NCI-H1694 treated with DMSO at 0.1 percent for 48 hours (cell line): ENCODE measurements around the gene TEX38.
"Not testable (repeated sequence)": the region's sequence is repeated elsewhere in the genome, so short reads cannot be mapped to it uniquely, and the experiment has no call there.

Experiments used
- DNase-seq: peaks from one replicate; lab custom pipeline; 2025; lab: John Stamatoyannopoulos, UW

Gene TEX38

DNA sequence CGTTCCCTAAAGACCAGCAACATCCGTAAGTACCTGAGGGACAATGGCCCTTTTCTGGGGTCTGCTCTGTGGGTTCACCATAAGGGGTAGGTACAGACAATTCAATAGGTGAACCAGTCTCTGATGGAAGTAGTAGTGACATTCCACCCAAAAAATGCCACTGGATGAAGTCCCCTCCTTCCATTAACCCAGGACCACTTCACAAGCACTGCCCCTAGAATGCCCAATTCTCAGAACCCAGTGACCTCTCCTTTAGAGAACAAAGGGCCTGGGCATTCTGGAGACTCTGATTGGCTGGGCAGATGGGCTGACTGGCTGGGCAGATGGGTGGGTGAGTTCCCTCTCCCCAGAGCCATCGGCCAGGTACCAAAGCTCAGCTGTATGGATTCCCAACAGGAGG lies at the start of gene TEX38:
Gene TEX38 (plus strand): TSS at position 301 of the 400 bp plus-strand sequence. CDS start 81 bp downstream, at position 382.
- DNase-seq = no peak

GRCh38 chr1:46621930-46622329 lies 49.7 kb upstream of the TEX38 start:
- DNase-seq = no peak

- DNase-seq = peak; percentile 61
These were observed 49.3 kb upstream of the TEX38 start for GRCh38 chr1:46622344-46622743.

DNA sequence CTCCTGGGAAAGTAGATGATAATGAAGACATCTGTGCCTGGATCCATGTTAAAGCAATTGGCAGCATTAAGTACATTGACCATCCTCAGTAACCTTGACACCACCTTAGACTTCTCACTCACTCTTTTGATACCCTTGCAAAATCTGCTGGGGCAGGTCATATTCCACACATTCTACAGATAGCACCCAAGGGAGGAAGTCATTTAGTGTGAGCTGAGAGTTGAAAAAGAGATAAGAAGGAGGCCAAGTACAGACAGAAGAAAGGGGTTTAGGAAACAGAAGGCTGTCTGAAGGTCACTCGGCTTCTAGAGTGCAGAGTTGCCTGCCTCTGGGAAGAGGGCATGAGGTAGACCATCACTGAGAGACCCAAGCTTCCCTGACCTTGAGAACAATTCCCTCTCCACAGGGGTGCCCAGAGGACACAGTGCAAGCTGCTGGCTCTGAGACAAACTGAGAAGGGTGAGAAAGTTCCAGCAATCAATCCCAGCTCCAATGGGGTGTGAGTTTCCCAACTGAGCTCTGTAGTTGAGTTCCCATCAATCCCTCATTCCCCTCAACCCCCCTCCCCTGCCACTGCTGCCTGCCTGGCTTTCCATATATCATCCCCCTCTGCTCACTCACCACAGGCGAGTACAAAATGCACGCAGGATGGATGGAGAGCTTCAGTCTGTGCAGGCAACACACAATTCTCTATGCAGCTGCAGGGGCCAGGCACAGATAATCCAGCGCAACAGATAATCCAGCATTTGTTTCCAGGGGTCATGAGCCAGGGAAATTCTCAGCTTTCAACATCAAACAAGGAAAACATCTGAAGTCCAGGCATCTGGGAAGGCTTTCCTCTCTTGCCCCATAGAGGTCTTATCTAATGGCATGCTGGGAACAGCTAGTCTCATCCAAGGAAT lies 47.7 kb upstream of the TEX38 start:
- no peak for DNase-seq

DNA sequence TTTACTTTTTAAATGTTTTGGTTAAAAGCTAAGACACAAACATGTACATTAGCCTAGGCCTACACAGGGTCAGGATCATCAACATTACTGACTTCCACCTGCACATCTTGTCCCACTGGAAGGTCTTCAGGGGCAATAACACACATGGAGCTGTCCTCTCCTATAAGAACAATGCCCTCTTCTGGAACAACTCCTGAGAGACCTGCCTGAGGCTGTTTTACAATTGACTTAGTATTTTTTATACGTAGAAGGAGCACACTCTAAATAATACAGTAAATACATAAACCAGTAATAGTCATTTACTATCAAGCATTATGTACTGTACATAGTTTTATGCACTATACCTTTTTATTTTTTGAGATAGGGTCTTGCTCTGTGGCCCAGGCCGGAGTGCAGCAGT lies 40.9 kb upstream of the TEX38 start:
- no peak for DNase-seq

DNA sequence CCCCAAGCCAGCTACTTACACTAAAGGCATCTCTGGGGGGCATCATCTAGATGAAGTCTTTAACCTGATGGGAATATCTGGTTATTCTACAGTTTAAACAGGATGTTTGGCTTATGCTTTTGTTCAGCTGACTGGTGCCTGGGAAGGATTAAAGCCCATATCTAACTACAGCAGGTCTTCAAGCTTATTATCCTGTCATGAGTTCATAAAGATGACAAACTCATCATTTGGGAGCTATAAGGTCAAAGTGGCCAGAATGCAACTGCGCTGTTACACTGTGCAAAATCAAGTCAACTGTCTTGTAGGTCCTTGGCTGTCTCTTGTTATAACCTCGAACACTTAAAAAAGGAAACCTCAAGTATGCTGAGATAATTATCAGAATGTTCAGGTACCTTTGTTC lies 36.4 kb upstream of the TEX38 start:
- no peak for DNase-seq

DNA sequence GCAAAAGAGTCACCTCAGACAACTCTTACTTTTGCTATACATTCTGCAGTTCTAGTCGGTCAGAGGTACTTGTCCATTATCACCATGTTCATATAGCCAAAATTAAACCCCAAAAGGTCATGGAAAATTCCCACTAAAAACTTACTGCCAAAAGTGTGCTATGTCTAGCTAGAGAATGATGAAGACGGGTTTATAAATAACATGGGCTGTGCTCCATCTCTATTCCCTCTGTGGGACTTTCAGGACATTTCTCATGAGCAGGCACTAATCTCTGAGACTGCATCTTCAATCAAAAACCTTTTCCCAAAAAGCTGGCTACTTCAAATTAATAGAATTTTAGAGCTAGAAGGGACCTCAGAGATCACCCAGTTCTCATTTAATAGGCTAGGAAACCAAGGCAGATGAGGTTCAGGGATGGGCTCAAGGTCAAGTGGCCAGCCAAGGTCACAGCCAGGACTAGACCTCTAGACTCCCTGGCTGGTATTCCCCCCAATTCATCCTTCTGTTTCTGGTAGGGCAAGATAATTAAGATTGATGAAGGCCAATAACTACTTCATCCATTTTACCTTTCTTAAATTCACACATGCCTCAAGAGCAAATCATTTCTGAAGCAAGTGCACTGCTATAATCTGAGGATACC lies 34.1 kb upstream of the TEX38 start:
- no peak for DNase-seq

DNA sequence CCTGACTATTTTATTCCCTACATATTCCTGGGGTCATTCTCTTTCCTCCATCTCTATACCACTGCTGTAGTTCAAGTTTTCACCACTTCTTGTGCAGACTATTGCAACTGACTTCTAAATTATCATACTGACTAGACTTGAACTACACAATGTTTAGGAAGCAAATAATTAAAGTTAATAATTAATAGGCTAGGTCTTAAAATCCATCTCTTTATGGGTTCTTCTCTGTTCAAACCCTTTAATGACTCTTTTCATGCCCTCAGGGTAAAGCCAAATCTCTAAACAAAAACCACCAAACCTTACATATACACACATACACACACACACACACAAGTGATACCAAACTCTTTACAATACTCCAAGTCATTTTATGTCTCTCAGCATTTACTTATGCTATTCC lies 32.7 kb upstream of the TEX38 start:
- DNase-seq = no peak

DNA sequence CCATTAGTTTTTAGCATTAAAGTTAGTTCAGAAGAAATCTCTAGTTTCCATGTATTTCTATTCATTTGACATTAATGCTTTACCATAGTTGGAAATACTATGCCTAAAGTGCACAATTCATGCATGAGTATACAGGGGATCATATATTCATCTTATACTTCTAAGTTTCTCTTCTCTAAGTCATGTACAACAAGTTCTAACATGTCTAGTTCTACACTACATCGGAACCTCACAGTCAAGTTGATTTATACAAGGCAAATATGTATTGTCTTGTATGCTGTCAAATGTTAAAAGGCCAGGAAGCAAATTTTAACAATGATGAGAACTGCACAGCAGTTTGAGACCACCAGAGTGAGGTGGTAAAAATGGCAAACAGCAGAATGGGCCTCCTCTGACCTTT lies 32.1 kb upstream of the TEX38 start:
- no peak for DNase-seq

GRCh38 chr1:46642115-46642680 lies 29.5 kb upstream of the TEX38 start:
- peak; percentile 79 for DNase-seq

- peak; percentile 99 for DNase-seq
These were observed 28.3 kb upstream of the TEX38 start for GRCh38 chr1:46643368-46643775.

DNA sequence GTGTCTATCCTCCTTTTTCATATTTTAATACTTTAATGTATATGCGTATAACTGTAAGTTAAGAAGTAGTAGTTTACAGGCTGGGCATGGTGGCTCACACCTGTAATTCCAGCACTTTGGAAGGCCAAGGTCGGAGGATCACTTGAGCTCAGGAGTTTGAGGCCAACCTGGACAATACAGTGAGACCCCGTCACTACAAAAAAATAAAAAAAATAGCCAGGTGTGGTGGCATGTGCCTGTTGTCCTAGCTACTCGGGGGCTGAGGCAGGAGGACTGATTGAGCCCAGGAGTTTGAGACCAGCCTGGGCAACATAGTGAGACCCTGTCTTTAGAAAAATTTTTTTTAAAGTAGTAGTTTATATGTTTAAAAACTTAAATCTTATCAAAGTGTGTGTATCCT lies 25.8 kb upstream of the TEX38 start:
- DNase-seq = no peak

- no peak for DNase-seq
These were observed 25.3 kb upstream of the TEX38 start for GRCh38 chr1:46646331-46646730.

- DNase-seq = no peak
These were observed 24.8 kb upstream of the TEX38 start for GRCh38 chr1:46646844-46647243.

- no peak for DNase-seq
These were observed 24.0 kb upstream of the TEX38 start for GRCh38 chr1:46647611-46648010.

GRCh38 chr1:46649764-46650163 lies 21.9 kb upstream of the TEX38 start:
- no peak for DNase-seq

DNA sequence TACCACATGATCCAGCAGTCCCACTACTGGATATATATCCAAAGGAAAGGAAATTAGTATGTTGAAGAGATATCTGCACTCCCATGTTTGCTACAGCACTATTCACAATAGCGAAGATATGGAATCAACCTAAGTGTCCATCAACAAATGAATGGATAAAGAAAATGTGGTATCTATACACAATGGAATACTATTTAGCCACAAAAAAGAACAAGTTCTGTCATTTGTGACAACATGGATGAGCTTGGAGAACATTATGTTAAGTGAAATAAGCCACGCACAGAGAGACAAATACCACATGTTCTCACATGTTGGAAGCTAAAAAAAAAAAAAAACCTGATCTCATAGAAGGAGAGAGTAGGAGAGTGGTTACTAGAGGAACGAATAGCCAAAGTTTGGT lies 21.2 kb upstream of the TEX38 start:
- DNase-seq = no peak

DNA sequence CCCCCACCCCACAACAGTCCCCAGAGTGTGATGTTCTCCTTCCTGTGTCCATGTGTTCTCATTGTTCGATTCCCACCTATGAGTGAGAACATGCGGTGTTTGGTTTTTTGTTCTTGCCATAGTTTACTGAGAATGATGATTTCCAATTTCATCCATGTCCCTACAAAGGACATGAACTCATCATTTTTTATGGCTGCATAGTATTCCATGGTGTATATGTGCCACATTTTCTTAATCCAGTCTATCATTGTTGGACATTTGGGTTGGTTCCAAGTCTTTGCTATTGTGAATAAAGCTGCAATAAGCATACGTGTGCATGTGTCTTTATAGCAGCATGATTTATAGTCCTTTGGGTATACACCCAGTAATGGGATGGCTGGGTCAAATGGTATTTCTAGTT lies 20.5 kb upstream of the TEX38 start:
- not testable (repeated sequence) for DNase-seq

DNA sequence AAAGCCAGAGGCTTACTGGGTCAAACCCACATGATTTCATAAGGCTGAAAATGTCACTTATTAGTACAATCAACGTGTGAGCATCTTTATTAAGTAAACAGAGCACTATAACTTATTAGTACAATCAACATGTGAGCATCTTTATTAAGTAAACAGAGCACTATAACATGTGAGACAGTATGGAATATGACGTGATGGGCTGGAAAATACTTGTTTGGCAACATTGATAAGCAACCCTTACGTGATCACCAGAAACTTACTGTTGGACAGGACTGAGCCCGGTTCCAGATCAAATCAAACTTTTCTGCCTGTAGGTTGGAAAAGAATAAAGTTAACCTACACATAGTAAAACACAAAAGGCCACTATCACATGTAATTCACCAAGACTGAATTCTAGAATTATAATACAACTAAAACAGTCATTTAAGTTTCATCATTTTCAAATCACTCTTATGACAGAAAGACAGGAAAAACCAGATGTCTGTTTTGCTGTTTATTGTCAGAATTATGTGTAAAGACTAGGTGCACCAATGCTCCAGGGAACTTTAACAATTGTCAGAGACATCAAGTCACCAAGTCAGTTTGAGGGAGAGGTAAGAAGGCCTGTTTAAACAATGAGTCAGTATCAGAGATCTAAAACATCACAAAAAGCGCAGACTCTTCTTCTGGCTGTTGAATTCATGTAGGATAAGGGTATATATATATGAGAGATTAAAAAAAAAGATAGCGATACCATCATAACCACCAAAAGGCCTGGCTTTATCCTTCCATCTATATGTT lies 19.1 kb upstream of the TEX38 start:
- no peak for DNase-seq

DNA sequence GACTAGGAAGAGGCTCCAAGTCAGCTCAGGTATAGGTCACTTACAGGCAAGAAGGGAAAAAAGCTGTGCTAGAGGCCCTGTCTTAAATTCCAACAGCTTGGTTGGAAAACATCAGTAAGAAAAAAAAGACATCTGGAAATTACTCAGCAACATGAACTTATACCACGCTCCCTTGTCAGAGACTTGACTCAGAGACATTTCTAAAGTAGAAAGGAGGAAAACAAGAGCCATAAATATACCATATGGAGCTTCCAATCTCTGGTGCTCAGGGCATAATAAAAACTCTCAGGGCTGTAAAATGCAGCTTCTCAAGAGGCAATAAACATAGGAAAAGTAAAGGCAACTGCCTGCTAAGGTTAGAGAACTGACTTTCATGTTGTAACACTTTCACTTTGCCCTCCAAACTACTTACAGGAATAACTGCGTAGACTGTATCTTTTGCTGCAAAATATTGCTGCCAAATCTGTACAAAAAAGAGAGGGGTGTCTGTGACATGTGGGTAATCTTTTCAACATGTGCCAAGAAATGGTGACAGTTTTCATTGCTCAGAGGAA lies 18.2 kb upstream of the TEX38 start:
- DNase-seq = no peak

DNA sequence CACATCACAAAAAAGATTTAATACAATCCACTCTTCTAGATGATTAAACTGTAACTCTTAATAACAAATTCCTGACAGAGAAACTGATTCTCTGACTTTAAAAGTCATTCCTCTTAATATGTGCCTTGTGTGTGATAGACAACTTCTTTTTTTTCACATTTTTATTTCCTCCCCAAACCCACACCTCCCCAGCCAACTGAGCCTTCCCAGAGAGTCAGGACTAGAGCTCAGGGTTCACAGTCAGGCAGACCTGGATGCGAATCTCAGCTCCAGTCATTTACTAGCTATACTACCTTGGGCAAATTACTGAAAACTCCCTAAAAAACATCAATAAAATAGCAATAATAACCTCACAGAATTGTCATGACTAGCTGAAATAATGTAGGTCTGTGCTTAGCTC lies 17.6 kb upstream of the TEX38 start:
- DNase-seq = no peak

DNA sequence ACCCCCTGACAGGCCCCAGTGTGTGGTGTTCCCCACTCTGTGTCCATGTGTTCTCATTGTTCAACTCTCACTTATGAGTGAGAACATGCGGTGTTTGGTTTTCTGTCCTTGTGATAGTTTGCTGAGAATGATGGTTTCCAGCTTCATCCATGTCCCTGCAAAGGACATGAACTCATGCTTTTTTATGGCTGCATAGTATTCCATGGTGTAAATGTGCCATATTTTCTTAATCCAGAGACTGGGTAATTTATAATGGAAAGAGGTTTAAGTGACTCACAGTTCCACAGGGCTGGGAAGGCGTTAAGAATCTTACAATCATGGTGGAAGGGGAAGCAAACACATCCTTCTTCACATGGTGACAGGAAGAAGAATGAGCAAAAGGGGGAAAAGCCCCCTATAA lies 17.0 kb upstream of the TEX38 start:
- DNase-seq = not testable (repeated sequence)
